ENCODE results near the gene PFN1. TPM values are rescaled to one million over a fixed set of nuclear protein-coding genes. Genes with fewer than 3 reads are reported as not detected.

Gene PFN1
- total and polyA plus RNA-seq, 9 of the 15 experiments (the other 6 are each of a cell fraction or from before 2014, with no cell fraction given): 60.5 to 1,479 (median 456) TPM

DNA sequence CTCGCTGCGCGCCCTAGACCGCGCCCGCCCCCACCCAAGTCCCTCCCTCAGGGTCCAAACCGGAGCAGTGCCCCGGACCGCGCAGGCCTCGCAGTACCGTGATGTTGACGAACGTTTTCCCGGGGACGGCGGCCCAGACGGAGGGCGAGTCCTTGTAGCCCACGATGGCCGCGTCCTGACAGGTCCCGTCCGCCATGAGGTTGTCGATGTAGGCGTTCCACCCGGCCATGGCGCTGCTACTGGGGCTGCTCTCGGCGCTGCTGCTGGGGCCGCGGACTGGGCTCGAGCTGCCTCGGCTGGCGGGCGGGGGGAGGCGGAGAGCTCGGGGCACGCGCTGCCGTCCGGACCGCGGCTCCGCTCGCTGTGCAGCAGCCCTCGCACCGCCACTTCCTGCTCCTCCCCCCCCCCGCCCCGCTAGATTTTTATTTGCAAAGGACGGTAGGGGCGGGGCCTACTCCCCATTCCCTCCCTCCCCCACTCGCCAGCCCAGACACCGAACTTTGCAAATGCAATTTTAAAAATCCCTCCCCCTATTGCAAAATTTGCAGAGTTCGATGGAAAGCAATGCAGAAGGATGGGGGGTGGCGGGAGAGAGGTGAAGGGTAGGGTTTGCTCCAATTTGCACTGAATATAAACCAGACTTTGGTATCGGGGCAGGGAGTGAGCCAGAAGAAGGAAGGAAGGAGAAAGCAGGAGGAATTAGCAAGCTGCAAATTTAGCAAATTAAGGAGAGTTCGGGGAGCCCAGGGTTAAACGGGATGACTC is at the start of gene PFN1 (continued):
- TF ChIP-seq, protein P1, sequence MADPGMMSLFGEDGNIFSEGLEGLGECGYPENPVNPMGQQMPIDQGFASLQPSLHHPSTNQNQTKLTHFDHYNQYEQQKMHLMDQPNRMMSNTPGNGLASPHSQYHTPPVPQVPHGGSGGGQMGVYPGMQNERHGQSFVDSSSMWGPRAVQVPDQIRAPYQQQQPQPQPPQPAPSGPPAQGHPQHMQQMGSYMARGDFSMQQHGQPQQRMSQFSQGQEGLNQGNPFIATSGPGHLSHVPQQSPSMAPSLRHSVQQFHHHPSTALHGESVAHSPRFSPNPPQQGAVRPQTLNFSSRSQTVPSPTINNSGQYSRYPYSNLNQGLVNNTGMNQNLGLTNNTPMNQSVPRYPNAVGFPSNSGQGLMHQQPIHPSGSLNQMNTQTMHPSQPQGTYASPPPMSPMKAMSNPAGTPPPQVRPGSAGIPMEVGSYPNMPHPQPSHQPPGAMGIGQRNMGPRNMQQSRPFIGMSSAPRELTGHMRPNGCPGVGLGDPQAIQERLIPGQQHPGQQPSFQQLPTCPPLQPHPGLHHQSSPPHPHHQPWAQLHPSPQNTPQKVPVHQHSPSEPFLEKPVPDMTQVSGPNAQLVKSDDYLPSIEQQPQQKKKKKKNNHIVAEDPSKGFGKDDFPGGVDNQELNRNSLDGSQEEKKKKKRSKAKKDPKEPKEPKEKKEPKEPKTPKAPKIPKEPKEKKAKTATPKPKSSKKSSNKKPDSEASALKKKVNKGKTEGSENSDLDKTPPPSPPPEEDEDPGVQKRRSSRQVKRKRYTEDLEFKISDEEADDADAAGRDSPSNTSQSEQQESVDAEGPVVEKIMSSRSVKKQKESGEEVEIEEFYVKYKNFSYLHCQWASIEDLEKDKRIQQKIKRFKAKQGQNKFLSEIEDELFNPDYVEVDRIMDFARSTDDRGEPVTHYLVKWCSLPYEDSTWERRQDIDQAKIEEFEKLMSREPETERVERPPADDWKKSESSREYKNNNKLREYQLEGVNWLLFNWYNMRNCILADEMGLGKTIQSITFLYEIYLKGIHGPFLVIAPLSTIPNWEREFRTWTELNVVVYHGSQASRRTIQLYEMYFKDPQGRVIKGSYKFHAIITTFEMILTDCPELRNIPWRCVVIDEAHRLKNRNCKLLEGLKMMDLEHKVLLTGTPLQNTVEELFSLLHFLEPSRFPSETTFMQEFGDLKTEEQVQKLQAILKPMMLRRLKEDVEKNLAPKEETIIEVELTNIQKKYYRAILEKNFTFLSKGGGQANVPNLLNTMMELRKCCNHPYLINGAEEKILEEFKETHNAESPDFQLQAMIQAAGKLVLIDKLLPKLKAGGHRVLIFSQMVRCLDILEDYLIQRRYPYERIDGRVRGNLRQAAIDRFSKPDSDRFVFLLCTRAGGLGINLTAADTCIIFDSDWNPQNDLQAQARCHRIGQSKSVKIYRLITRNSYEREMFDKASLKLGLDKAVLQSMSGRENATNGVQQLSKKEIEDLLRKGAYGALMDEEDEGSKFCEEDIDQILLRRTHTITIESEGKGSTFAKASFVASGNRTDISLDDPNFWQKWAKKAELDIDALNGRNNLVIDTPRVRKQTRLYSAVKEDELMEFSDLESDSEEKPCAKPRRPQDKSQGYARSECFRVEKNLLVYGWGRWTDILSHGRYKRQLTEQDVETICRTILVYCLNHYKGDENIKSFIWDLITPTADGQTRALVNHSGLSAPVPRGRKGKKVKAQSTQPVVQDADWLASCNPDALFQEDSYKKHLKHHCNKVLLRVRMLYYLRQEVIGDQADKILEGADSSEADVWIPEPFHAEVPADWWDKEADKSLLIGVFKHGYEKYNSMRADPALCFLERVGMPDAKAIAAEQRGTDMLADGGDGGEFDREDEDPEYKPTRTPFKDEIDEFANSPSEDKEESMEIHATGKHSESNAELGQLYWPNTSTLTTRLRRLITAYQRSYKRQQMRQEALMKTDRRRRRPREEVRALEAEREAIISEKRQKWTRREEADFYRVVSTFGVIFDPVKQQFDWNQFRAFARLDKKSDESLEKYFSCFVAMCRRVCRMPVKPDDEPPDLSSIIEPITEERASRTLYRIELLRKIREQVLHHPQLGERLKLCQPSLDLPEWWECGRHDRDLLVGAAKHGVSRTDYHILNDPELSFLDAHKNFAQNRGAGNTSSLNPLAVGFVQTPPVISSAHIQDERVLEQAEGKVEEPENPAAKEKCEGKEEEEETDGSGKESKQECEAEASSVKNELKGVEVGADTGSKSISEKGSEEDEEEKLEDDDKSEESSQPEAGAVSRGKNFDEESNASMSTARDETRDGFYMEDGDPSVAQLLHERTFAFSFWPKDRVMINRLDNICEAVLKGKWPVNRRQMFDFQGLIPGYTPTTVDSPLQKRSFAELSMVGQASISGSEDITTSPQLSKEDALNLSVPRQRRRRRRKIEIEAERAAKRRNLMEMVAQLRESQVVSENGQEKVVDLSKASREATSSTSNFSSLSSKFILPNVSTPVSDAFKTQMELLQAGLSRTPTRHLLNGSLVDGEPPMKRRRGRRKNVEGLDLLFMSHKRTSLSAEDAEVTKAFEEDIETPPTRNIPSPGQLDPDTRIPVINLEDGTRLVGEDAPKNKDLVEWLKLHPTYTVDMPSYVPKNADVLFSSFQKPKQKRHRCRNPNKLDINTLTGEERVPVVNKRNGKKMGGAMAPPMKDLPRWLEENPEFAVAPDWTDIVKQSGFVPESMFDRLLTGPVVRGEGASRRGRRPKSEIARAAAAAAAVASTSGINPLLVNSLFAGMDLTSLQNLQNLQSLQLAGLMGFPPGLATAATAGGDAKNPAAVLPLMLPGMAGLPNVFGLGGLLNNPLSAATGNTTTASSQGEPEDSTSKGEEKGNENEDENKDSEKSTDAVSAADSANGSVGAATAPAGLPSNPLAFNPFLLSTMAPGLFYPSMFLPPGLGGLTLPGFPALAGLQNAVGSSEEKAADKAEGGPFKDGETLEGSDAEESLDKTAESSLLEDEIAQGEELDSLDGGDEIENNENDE (IDR thresholded peaks at IDR 0.05; ENCODE audit: low read depth, low read length): no peak
- TF ChIP-seq ARID1B (IDR thresholded peaks at IDR 0.05): peak; percentile 56; the same call in 1 of the 2 replicates
- TF ChIP-seq, protein P2, sequence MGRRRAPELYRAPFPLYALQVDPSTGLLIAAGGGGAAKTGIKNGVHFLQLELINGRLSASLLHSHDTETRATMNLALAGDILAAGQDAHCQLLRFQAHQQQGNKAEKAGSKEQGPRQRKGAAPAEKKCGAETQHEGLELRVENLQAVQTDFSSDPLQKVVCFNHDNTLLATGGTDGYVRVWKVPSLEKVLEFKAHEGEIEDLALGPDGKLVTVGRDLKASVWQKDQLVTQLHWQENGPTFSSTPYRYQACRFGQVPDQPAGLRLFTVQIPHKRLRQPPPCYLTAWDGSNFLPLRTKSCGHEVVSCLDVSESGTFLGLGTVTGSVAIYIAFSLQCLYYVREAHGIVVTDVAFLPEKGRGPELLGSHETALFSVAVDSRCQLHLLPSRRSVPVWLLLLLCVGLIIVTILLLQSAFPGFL (CRISPR knock-in tag; IDR thresholded peaks at IDR 0.05): no peak
